CD4-positive, alpha-beta T cell treated with Interleukin-10 for 1 hour (primary cell): ENCODE results near the gene DNAJC16.
A peak's percentile ranks its signal among the peaks of the same experiment; 100 is the strongest.
"Not testable (repeated sequence)": the region's sequence is repeated elsewhere in the genome, so short reads cannot be mapped to it uniquely, and the experiment has no call there.

Experiments used
- DNase-seq: peaks from one replicate; pipeline ENCODE4 v3.0.0-alpha.2; 2020

The DNAJC16 gene

DNA sequence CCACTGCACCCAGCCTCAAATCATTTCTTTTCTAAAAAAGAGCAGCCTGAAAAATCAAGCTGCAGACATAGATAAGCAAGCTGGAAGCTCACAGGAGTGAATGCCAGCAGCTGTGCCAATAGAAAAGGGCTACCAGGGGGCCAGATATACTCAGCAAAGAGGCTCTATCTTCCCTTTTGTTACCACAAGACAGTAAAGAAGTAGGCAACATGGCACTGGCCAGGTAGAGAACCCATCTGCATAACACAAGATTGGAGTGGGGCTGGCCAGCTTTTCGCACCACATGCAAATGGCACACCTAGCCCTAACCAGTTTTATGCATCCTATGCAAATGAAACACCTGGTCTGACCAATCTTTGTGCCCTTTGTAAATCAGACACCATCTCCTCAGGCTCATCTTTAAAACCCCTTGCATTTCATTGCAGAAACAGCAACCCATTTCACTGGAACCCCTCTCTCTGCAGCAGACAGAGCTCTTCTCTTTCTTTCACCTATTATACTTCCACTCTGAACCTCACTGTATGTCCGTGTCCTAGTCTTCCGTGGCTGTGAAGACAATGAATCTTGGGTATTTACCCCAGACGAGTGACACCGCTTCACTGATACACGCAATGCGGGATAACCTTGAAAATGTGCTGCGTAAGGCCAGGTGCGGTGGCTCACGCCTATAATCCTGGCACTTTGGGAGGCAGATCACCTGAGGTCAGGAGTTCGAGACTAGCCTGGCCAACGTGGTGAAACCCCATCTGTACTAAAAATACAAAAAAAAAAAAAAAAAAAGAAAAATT lies 17.8 kb upstream of the DNAJC16 start:
- no peak for DNase-seq

DNA sequence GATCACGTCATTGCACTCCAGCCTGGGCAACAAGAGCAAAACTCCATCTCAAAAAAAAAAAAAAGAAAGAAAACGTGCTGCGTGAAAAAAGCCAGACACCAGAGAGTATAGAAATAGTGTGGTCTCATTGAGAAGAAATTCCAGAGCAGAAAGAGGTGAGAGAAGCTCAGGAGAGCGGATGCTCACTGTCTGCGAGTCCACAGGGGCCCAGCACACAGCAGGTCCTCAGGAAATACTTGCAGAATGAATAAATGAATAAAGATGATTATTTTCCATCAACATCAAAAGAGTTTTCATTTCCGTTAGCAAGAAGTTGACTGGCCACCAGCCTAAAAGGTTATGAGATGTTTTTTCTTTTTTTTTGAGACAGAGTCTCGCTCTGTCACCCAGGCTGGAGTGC lies 17.1 kb upstream of the DNAJC16 start:
- no peak for DNase-seq

DNA sequence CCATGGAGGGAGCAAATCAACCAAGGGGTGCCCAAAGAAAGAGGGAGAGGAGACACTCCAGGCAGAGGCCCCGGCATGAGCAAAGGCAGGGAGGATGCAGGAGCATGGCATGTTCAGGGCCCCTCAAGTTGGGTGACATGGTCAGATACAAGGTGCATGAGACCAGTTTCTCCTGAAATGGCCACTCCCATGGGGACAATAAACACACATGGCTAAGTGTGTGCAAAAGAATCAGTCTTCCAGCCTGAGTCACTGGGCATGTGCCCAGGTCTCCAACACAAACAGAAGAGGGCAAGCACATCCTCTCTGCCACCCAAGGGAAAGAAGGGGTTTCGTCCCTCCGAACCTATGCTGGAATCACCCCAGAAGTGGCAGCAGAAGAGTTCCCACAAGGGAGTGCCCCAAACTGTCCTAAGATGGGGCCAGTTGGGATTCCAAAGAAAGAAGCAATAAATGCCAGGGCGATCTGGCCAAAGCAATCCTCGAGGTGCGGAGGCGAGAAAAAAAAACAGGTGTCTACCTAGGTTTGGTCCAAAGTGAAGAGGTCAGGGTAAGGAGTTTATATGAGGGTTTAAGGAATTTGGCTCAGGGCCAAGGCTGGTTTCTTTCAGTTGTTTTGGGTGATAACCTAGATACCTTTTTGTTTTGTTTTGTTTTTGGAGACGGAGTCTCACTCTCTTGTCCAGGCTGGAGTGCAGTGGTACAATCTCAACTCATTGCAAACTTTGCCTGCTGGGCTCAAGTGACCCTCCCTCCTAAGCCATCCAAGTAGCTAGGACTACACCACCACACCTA lies 15.8 kb upstream of the DNAJC16 start:
- DNase-seq: no peak

DNA sequence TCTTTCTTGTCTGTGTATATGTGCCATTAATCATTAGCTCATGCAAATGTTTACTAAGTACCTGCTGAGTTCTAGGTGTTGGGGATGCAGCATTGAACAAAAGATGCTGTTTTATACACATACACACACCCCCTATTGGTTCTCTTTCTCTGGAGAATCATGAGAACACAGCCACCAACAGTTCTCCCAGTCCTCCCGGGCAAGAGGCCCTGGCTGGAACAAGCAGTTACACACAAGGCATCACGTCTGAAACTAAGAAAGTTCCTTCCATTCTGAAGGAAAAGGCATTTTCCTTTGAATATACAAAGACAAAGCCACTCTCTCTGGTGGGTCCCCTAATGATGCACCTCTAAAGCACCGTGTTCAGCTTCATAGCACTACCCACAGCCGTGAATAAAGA lies 13.5 kb upstream of the DNAJC16 start:
- no peak for DNase-seq

DNA sequence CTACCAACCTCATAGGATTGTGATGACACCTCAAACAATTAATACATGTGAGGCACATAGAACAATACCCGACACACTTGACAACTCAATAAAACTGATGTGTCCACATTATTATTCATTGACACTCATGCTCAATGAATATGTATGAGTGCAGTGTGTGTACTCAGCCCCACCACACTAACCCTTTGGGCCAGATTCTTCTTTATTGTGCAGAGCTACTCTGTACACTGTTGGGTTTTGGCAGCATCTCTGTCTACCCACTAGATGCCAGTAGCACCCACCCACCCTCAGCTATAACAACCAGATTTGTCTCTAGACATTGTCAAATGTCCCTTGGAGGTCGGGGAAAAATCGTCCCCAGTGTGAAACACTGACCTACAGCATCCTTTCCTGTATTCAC lies 12.7 kb upstream of the DNAJC16 start:
- no peak for DNase-seq

DNA sequence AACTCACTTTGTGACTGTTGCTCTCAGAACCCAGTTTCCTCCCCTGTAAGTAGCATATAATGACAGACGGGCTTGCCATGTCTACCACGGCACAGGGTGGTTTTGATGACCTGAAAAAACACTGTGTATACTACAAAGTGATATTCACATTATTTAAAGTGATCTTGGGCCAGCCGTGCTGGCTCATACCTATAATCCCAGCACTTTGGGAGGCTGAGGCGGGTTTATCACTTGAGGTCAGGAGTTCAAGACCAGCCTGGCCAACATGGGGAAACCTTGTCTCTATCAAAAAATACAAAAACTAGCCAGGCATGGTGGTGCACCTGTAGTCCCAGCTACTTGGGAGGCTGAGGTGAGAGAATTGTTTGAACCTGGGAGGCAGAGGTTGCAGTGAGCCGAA lies 12.1 kb upstream of the DNAJC16 start:
- not testable (repeated sequence) for DNase-seq

DNA sequence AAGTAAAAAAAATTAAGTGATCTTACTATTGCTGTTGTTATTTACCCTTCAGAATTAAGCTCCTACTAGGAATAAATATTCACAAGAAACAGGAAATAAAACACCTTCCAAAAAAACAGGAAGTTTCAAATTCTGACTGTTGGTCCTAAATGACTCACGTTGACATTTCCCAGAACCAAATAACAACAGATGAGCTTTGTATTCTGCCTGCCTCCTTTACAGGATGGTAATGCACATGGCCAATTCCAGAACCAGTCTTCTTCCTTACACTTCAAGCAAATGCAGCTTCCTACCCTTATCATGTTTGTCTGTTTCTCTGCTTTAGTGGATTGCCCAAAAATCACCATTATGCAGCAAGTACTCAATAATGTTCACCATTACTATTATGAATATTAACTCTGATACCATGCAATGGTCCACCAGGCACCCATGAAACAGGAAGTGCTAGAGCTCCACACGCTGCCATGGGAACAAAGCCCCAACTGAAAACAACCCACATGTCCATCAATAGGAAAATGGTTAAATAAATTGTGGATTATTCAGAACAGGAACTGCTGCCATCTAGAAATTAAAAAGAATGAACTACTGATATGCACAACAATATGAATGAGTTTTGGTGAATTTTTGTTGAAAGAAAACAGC lies 11.5 kb upstream of the DNAJC16 start:
- no peak for DNase-seq

DNA sequence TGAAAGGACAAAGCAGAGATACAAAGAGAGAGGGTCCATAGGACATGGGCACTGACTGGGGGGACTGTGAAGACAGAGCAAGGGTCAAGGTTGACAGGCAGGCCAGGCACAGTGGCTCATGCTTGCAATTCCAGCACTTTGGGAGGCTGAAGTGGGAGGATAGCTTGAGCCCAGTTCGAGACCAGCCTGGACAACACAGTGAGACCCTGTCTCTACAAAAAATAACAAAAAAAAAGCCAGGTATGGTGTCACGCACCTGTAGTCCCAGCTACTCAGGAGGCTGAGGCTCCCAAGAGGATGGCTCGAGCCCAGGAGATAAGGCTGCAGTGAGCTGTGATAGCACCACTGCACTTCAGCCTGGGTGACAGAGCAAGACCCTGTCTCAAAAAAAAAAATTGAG lies 7.0 kb upstream of the DNAJC16 start:
- DNase-seq: no peak

DNA sequence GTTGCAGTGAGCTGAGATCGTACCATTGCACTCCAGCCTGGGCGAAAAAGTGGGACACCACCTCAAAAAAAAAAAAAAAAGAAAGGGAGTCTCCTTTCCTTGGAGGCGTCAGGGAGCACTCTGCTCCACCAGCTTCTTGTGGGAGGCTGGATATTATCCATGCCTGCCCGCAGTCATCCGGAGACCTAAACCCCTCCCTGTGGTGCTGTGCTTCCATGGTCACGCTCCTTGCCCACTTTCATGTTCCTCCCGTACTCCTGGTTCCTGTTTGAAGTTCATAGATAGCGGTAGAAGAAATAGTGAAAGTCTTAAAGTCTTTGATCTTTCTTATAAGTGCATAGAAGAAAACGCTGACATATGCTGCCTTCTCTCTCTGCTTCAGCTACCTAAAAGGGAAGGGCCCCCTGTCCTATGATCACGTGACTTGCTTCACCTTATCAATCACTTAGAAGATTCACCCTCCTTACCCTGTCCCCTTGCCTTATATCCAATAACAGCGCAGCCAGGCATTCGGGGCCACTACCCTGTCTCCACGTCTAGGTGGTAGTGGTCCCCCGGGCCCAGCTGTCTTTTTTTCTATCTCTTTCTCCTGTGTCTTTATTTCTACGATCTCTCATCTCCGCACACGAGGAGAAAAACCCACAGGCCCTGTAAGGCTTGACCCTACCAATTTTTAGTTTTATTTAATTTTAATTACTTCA lies 5.3 kb upstream of the DNAJC16 start:
- DNase-seq: peak; percentile 12

DNA sequence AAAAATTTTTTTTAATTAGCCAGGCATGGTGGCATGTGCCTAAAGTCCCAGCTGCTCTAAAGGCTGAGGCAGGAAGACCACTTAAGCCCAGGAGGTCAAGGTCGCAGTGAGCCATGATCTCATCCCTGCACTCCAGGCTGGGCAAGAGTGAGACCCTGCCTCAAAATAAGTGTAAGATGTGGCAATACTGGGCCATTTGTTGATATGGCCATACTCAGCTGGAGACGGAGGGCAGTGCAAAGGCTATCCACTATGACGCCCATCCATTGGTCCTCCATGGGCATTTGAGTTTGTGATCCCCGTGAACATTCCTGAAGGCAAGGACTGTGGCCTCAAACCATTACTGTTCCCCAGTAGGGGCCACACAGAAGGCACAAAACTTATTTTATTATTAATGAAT lies 4.1 kb upstream of the DNAJC16 start:
- DNase-seq: no peak

DNA sequence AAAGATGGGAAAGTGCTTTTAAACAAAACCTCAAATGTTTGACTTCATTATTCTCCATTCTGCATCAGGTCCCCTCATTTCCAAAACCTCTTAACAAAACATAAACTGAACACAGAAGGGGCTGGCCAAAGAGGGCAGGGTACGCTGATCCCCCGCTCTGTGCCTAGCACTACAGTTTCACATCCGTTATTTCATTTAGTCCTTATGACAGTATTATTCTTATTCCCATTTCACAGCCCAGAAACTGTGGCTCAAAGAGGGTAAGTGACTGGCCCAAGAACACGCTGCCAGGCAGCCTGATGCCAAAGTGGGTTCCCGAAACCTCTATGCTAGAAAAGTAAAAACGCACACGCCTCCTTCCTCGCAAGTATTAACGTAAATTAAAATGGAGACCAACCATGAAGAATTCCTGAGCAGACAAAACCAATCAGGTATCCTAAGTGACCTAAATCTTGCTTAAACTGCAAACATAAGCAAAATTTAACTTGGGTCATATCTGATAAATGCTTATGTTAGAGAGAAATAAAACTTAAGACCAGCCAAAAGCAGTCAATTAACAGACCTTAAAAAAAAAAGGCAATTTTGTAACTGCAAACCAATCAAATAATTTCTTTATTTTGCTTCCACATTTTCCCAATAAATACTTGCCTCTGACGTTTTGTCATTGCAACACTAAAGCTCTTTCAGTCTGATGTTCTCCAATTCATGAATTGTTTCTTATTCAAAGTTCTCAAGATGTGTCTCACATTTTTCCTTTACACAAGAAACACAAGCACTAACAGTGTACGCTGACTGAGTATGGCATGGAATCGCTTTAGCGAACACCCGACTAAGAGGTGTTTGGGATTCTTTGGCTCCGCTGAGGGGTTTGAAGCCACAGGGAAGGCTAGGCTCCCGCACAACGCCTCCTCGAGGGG lies 3.3 kb upstream of the DNAJC16 start:
- DNase-seq: no peak

DNA sequence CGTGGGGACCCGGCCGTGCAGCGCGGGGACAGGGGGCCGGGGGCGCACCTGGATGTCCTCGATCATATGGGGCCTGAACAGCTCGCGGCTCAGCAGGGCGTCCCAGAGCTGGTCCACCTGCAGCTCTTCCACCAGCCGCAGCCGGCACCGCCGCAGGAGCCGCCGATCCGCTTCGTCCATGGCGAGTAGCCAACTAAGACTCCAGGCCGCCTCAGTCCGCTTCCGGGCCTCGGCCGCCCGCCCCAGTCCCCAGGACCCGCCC lies 2.7 kb upstream of the DNAJC16 start, which contains the start of gene CASP9:
CASP9 (minus strand) TSS at position 195 of the 262 bp plus-strand sequence; CDS start at position 180, 15 bp downstream.
- DNase-seq: no peak

DNA sequence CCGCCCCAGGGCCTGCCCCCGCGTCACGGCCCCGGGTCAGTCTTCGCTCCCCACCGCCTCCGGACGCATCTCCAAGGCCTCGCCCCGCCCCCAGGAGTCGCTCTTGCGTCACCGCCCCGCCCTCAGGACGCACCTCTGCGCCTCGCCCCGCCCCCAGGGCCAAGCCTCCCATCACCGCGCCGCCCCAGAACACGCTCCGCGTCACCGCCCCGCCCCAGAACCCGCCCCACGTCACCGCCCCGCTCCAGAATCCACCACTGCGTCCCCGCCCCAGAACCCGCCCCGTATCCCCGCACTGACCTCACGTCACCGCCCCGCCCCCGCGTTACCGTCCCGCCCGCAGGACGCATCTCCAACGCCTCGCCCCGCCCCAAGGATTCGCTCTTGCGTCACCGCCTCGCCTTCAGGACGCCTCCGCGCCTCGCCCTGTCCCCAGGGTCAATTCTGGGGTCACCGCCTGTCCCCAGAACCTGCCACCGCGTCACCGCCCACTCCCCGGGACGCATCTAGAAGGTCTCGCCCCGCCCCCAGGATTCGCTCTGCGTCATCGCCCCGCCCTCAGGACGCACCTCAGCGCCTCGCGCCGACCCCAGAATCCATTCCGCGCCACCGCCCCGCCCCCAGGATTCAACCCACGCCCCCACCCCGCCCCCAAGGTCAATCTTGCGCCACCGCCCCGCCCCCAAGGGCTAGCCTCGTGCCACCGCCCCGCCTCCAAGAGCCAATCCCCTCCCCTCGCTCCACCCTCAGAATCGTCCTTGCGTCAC lies 2.2 kb upstream of the DNAJC16 start:
- DNase-seq: peak; percentile 99

DNA sequence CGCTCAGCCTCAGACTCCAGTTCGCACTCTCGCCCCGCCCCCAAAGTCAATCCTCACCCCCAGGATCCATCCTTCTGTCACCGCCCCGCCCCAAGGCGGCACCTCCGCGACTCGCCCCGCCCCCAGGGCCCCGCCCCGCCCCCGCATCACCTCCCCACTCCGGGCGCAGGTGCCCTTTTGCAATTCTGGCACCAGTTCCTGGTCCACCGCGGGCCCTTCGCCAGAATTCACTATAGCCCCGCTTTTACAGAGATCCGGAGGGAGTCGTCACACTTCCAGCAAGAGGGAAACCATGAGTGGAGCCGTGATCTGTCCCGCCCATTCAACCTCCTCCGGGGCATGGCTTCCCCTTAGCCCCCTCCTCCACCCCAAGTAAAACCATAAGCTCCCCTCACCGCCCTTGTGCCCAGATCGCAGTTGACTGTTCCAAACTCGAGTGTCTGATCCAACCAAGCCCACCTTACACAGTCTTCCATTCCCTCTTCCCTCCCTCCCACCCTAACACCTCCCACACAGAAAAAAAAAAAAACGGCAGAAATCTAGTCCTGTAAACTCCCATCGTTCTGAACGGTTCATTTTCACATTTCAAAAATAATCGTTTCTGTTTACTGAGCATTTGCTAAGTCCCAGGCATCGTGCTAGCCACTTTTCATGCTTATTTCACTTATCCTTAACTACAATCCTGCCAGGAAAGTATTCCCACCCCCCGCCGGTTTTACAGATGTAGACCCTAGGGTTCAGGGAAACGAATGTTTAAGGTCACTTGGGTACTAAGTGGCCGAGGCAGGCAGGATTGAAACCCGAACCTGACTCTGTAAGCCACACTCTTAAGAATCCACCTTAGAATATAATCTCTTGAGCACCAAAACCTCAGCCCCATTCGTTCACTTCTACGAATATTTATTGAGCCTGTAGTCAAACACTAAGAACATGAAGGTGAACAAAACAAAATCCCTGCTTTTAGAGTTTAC lies 1.3 kb upstream of the DNAJC16 start:
- peak; percentile 6 for DNase-seq

DNA sequence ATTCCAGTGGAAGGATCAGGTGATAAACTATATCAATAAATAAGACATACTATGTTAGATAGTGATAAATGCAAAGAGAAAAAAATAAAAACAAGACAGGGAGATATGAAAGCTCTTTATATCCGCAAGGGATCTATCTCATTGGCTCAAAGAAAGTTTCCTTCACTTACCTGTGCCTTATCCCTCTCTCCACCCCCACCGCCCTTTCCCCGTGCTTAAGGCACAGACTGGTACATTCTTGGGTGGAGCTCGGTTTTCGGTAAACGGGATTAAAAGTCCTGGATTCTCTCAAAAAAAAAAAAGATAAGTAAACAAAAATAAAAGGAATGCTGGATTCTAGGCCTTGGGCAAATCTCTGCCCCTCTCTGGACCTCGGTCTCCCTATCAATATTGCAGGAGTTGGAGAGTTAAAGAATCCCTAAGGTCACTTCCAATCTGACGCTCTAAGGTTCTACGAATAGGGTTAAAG lies 593 bp upstream of the DNAJC16 start:
- no peak for DNase-seq

DNA sequence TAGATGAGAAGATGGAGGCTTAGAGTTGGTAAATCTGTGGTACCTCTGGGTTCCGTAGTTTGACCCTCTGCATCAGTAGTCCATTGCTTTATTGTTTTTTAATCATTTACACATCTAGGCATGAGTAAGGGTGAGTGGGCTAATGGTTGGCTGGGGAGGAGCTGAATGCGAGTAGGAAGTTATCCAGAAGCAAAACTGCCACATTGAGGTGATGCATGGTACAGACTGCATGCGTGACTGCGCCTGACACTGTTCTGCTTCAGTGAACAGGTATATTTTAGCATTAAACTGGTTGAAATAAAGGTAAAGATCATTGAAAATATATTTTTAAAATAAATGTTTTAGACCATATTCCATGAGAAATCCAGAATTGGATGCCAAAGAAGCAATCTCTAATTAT lies 4.4 kb downstream of the DNAJC16 start:
- DNase-seq: no peak

DNA sequence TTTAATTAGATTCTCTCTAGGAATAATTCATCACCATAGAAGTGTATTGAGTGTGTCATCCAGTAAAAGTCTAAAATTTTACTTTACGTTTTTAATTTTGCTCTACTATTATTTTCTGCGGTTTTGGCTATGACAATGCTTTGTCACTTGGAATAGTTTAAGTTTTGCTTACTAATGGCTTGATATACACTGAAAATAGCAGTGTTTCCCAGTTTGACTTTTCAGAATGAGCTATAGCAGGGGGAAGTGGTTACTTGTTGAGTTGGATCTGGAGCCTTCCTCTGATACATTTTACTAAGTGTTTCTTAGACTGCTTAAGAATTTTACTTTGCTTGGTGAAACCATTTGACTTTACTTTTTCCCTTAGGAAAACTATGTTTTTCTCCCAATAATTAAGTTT lies 5.0 kb downstream of the DNAJC16 start:
- DNase-seq: no peak

DNA sequence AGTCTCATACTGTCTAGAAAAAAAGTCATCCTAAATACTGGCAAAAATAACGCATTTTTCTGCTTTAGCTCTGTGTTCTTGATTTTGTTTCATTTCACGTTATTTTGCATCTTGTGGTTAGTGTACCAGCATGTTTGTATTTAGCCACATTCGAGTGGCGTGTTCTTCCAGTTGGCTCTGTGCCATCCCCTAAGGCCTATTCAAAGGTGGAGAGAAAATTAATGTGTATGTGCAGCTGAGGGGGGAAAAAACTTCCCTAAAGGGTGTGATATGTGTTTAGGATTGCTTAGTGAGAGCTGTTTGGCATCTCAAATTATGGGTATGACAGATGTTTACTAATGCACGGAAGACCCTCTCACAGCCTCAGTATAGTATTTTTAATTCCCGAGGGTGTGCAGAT lies 12.1 kb downstream of the DNAJC16 start:
- DNase-seq: no peak

DNA sequence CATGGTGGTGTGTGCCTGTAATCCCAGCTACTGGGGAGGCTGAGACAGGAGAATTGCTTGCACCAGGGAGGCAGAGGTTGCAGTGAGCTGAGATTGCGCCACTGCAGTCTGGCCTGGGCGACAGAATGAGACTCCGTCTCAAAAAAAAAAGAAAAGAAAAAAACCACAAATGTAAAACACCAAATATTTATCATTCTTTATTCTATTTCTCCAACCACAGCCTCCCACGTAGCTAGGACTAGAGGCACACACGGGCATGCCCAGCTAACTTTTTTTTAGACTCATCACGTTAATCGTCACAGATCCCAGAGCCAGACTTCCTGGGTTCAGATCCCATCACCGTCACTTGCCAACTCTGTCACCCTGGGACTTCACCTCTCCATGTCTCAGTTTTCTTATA lies 13.5 kb downstream of the DNAJC16 start:
- DNase-seq: no peak

DNA sequence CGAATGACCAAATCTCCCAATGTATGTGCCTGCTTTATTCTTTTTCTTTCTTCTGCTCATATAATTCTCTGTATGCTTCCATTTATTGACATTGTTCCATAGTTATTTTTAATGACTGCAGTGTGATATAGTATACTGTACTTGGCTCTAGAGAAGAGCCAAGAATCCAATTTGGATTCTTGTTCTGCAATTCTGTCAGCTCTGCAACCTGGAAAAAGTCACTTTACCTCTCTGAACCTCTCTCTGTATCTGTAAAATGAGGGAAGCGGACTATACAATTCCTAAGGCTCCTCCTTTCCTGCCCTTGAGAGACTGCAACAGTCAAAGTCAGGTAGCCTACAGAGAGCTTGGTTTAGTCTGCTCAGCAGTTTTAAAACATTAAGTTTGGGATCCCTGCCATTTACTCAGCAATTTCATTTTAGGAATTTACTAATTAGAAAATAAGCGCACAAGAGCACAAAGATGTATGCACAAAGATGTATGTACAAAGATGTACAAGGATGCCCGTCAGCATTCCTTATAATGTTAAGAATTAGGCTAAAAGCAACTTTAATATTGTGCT lies 14.7 kb downstream of the DNAJC16 start:
- DNase-seq: no peak
